Tibial nerve (tissue), 4 donors: ENCODE measurements around the gene LHX3. TPM values are rescaled to one million over a fixed set of nuclear protein-coding genes. Genes with fewer than 3 reads are reported as not detected.

Source experiments
- DNase-seq, 2 donors: peaks; one replicate each; pipeline ENCODE4 v3.0.0-alpha.2; 2019; ENCODE audit warnings: low spot score in 2 of 2
- H3K27ac ChIP-seq, 4 donors: fragments of 200-600 bp; sonication (generic) in 3 of 4; one replicate each; pipeline ENCODE4 v1.5.1; 2017 to 2019; ENCODE audit warnings: mild to moderate bottlenecking in 1 of 4
- H3K27me3 ChIP-seq, 2 donors: fragments of 200-600 bp; sonication (generic) in 1 of 2; one replicate each; pipeline versions ENCODE4 v1.5.1 to v1.6.0; 2017 to 2019
- H3K36me3 ChIP-seq, 3 donors: fragments of 200-600 bp; sonication (generic); one replicate each; pipeline ENCODE4 v1.5.1; 2018 to 2019
- H3K4me1 ChIP-seq, 4 donors: fragments of 200-600 bp; sonication (generic) in 3 of 4; one replicate each; pipeline ENCODE4 v1.5.1; 2017 to 2019
- H3K4me3 ChIP-seq, 4 donors: fragments of 200-600 bp; sonication (generic) in 3 of 4; one replicate each; pipeline ENCODE4 v1.5.1; 2017 to 2019; ENCODE audit warnings: mild to moderate bottlenecking in 1 of 4, moderate library complexity in 1 of 4
- H3K9me3 ChIP-seq, 4 donors: fragments of 200-600 bp; sonication (generic) in 3 of 4; one replicate each; pipeline ENCODE4 v1.5.1; 2017 to 2019
- CTCF ChIP-seq, 5 experiments: fragments of 200-600 bp in 3 of 5; fragments of 450-650 bp in 2 of 5; sonication (generic) in 3 of 5; IDR thresholded peaks; one replicate each; pipeline ENCODE4 v1.5.1; 2016 to 2019; ENCODE audit warnings: antibody characterized with exemption in 5 of 5, mild to moderate bottlenecking in 3 of 5, moderate library complexity in 2 of 5
- EP300 ChIP-seq, 2 donors: sonication (generic); formaldehyde crosslinking; IDR thresholded peaks; one replicate each; pipeline ENCODE4 v1.6.1; 2017; ENCODE audit warnings: antibody characterized with exemption in 2 of 2, mild to moderate bottlenecking in 1 of 2
- POLR2A ChIP-seq, 2 donors: fragments of 450-650 bp; IDR thresholded peaks; one replicate each; pipeline ENCODE4 v1.6.1; 2017; ENCODE audit warnings: antibody characterized with exemption in 2 of 2, mild to moderate bottlenecking in 2 of 2, moderate library complexity in 2 of 2
- WGBS, 2 donors: methylation state at CpG; one replicate each; pipeline ENCODE4 v1.1.5; 2018; 5-methylcytosine and 5-hydroxymethylcytosine counted together
- total RNA-seq, 4 donors: library from RNA; depleted of rRNA; stranded (reverse); fragments of >200 nt; gene quantifications; one replicate each; pipeline ENCODE4 v1.1.0, GENCODE V29; 2016

Gene LHX3
- total RNA-seq, 4 donors from 2014 or later = not detected

- 70 to 77% methylated on average over 4 of the region's 4 CpGs for WGBS, 2 donors
- H3K4me1 ChIP-seq = peaks cover 0 to 38% (median 26%) of the 10 kb centered on the region in 4 donors
- DNase-seq = no peak
Measured at GRCh38 chr9:136243631-136244030, 38.7 kb upstream of the LHX3 start.

GRCh38 chr9:136242918-136243525 lies 38.1 kb upstream of the LHX3 start:
- Histone ChIP-seq H3K36me3 (no peaks in the 10 kb centered on the region), H3K4me3 (no peak overlapping the region), H3K9me3 (no peaks in the 10 kb centered on the region), H3K27me3 (no peaks in the 10 kb centered on the region), H3K27ac (peak overlapping the region in 1 of 4 donors; percentile 22), H3K4me1 (peaks cover 0 to 38% (median 26%) of the 10 kb centered on the region in 4 donors)
- DNase-seq = no peak
- WGBS, 2 donors = 48 to 56% methylated on average over 6 of the region's 6 CpGs
- TF ChIP-seq EP300 (IDR thresholded peaks at IDR 0.05) = no peak
- no peak for TF ChIP-seq CTCF (IDR thresholded peaks at IDR 0.05)
- no peak for TF ChIP-seq POLR2A (IDR thresholded peaks at IDR 0.05)

More at GRCh38 chr9:136243631-136244030, 38.7 kb upstream of the LHX3 start:
- no peaks in the 10 kb centered on the region for H3K27me3 ChIP-seq
- H3K36me3 ChIP-seq = no peaks in the 10 kb centered on the region
- H3K4me3 ChIP-seq = no peak overlapping the region
- H3K27ac ChIP-seq = peak overlapping the region in 1 of 4 donors; percentile 22
- no peaks in the 10 kb centered on the region for H3K9me3 ChIP-seq
- TF ChIP-seq CTCF (IDR thresholded peaks at IDR 0.05) = no peak
- TF ChIP-seq POLR2A (IDR thresholded peaks at IDR 0.05) = no peak
- no peak for TF ChIP-seq EP300 (IDR thresholded peaks at IDR 0.05)

- no peaks in the 10 kb centered on the region for H3K9me3 ChIP-seq
- peaks cover 0 to 1% (median 0%) of the 10 kb centered on the region in 3 donors for H3K36me3 ChIP-seq
- no peak for DNase-seq
- H3K27me3 ChIP-seq = no peaks in the 10 kb centered on the region
- peaks cover 0 to 38% (median 26%) of the 10 kb centered on the region in 4 donors for H3K4me1 ChIP-seq
- H3K4me3 ChIP-seq = no peak overlapping the region
- 91 to 92% methylated on average over 7 to 8 of the region's 8 CpGs for WGBS, 2 donors
- no peak for TF ChIP-seq EP300 (IDR thresholded peaks at IDR 0.05)
- TF ChIP-seq POLR2A (IDR thresholded peaks at IDR 0.05) = no peak
- no peak for TF ChIP-seq CTCF (IDR thresholded peaks at IDR 0.05)
- H3K27ac ChIP-seq = no peak overlapping the region
Measured at GRCh38 chr9:136242248-136242647, 37.3 kb upstream of the LHX3 start.

- H3K4me1 ChIP-seq = peaks cover 0 to 38% (median 26%) of the 10 kb centered on the region in 4 donors
- no peaks in the 10 kb centered on the region for H3K27me3 ChIP-seq
- DNase-seq = no peak
- H3K9me3 ChIP-seq = no peaks in the 10 kb centered on the region
- no peak for TF ChIP-seq CTCF (IDR thresholded peaks at IDR 0.05)
- TF ChIP-seq POLR2A (IDR thresholded peaks at IDR 0.05) = no peak
- TF ChIP-seq EP300 (IDR thresholded peaks at IDR 0.05) = no peak
- H3K4me3 ChIP-seq = no peak overlapping the region
- WGBS, 2 donors = 96 to 97% methylated on average over 12 to 13 of the region's 13 CpGs
- H3K27ac ChIP-seq = no peak overlapping the region
- peaks cover 0 to 8% (median 0%) of the 10 kb centered on the region in 3 donors for H3K36me3 ChIP-seq
Measured at GRCh38 chr9:136241542-136241941, 36.6 kb upstream of the LHX3 start.

- Histone ChIP-seq H3K4me1 (peaks cover 0 to 38% (median 23%) of the 10 kb centered on the region in 4 donors), H3K36me3 (peaks cover 0 to 14% (median 0%) of the 10 kb centered on the region in 3 donors), H3K27me3 (no peaks in the 10 kb centered on the region), H3K9me3 (no peaks in the 10 kb centered on the region), H3K27ac (no peak overlapping the region), H3K4me3 (no peak overlapping the region)
- no peak for DNase-seq
- 89 to 91% methylated on average over 20 of the region's 20 CpGs for WGBS, 2 donors
- TF ChIP-seq EP300 (IDR thresholded peaks at IDR 0.05) (no peak), CTCF (IDR thresholded peaks at IDR 0.05) (no peak), POLR2A (IDR thresholded peaks at IDR 0.05) (no peak)
Measured at GRCh38 chr9:136240941-136241340, 36.0 kb upstream of the LHX3 start.
